OCI-LY7 (cell line): Measurements from ENCODE around the gene CYP8B1.

Source experiments
- CTCF ChIP-seq: fragments of 200-600 bp; sonication (generic); conservative IDR thresholded peaks from 2 replicates; pipeline ENCODE4 v1.5.1; 2014; ENCODE audit warnings: mild to moderate bottlenecking, antibody characterized with exemption, low read length, moderate library complexity, mixed read lengths
- EZH2phosphoT487 ChIP-seq: fragments of 200-600 bp; sonication (generic); IDR thresholded peaks from 2 replicates; pipeline ENCODE4 v1.6.1; 2018; ENCODE audit warnings: low read depth, borderline replicate concordance, mild to moderate bottlenecking, mixed run types, antibody characterized with exemption, low read length, moderate library complexity, mixed read lengths

DNA sequence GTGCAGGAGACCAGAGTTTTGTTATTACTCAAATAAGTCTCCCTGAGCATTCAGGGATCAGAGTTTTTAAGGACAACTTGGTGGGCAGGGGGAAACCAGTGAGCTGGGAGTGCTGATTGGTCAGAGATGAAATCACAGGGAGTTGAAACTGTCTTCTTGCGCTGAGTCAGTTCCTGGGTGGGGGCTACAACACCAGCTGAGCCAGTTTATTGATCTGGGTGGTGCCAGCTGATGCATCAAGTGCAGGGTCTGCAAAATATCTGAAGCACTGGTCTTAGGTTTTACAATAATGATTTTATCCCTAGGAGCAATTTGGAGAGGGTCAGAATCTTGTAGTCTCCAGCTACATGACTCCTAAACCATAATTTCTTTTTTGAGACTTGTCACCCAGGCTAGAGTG, 16.5 kb upstream of the CYP8B1 start:
- TF ChIP-seq CTCF (no peak), EZH2phosphoT487 (no peak)
